VCaP (cell line): ENCODE data around the gene TOP2B.

ENCODE experiments used
- H3K27ac ChIP-seq: fragments of 450-650 bp; 2 replicates; pipeline ENCODE4 v1.5.1; 2017
- CTCF ChIP-seq: fragments of 450-650 bp; conservative IDR thresholded peaks from 2 replicates; pipeline ENCODE4 v1.5.1; 2017; ENCODE audit warnings: mild to moderate bottlenecking, moderate library complexity

The TOP2B gene

GRCh38 chr3:25658836-25659235 is 5.9 kb downstream of the TOP2B start:
- no peak for TF ChIP-seq CTCF
- peak overlapping the region; percentile 19; the same call in 1 of the 2 replicates for H3K27ac ChIP-seq

- no peak for TF ChIP-seq CTCF
- H3K27ac ChIP-seq = no peak overlapping the region
These were observed 7.4 kb downstream of the TOP2B start for GRCh38 chr3:25657293-25657692.

- no peak overlapping the region for H3K27ac ChIP-seq
- no peak for TF ChIP-seq CTCF
These were observed 9.0 kb downstream of the TOP2B start for GRCh38 chr3:25655659-25656058.

GRCh38 chr3:25654576-25654975 is 10.1 kb downstream of the TOP2B start:
- H3K27ac ChIP-seq = no peak overlapping the region
- TF ChIP-seq CTCF = no peak

GRCh38 chr3:25653322-25653721 is 11.4 kb downstream of the TOP2B start:
- TF ChIP-seq CTCF = no peak

GRCh38 chr3:25652921-25653320 is 11.8 kb downstream of the TOP2B start:
- no peak for TF ChIP-seq CTCF
- no peak overlapping the region for H3K27ac ChIP-seq

More at GRCh38 chr3:25653322-25653721, 11.4 kb downstream of the TOP2B start:
- H3K27ac ChIP-seq = no peak overlapping the region

- no peak overlapping the region for H3K27ac ChIP-seq
- TF ChIP-seq CTCF = no peak
These were observed 15.5 kb downstream of the TOP2B start for GRCh38 chr3:25648925-25649830.
